Activated CD8-positive, alpha-beta memory T cell treated with anti-CD3 and anti-CD28 coated beads, Interleukin-2, amount 10 ng/mL, durations not matched to agents 7 days and 5 days (primary cell): ENCODE measurements around the gene GALNT2. TPM values are rescaled to one million over a fixed set of nuclear protein-coding genes. Genes with fewer than 3 reads are reported as not detected.

Experiments
- ATAC-seq: fragments of 150-1000 bp; cut with Tn5 transposase; one replicate; pipeline ENCODE4 v1.10.0; 2021; ENCODE audit warnings: moderate library complexity
- CTCF ChIA-PET: fragments of 350-600 bp; sonication (Branson Sonifier 250); formaldehyde crosslinking; loops from one replicate; lab custom pipeline; 2021; ENCODE audit warnings: antibody characterized with exemption; lab: Charles Lee
- DNase-seq: peaks from one replicate; pipeline ENCODE4 v3.0.0-alpha.2; 2020
- H3K27ac Mint-ChIP-seq: one replicate; pipeline ENCODE4 v1.8.0; 2021; ENCODE audit warnings: mild to moderate bottlenecking, mixed read lengths
- H3K27me3 Mint-ChIP-seq: one replicate; pipeline ENCODE4 v1.8.0; 2021; ENCODE audit warnings: mixed read lengths
- H3K36me3 Mint-ChIP-seq: one replicate; pipeline ENCODE4 v1.8.0; 2021; ENCODE audit warnings: mild to moderate bottlenecking, mixed read lengths
- H3K4me1 Mint-ChIP-seq: one replicate; pipeline ENCODE4 v1.8.0; 2021; ENCODE audit warnings: mixed read lengths
- H3K4me3 Mint-ChIP-seq: one replicate; pipeline ENCODE4 v1.8.0; 2021; ENCODE audit warnings: mild to moderate bottlenecking, moderate library complexity, mixed read lengths
- H3K9me3 Mint-ChIP-seq: one replicate; pipeline ENCODE4 v1.8.0; 2022; ENCODE audit warnings: low read depth, mixed read lengths
- total RNA-seq, 2 experiments: library from RNA; stranded (reverse); gene quantifications; one replicate each; pipeline ENCODE4 v1.2.3, GENCODE V29; 2021

The GALNT2 gene
- 10 to 100 TPM; 25.0 to 30.2 TPM for total RNA-seq

DNA sequence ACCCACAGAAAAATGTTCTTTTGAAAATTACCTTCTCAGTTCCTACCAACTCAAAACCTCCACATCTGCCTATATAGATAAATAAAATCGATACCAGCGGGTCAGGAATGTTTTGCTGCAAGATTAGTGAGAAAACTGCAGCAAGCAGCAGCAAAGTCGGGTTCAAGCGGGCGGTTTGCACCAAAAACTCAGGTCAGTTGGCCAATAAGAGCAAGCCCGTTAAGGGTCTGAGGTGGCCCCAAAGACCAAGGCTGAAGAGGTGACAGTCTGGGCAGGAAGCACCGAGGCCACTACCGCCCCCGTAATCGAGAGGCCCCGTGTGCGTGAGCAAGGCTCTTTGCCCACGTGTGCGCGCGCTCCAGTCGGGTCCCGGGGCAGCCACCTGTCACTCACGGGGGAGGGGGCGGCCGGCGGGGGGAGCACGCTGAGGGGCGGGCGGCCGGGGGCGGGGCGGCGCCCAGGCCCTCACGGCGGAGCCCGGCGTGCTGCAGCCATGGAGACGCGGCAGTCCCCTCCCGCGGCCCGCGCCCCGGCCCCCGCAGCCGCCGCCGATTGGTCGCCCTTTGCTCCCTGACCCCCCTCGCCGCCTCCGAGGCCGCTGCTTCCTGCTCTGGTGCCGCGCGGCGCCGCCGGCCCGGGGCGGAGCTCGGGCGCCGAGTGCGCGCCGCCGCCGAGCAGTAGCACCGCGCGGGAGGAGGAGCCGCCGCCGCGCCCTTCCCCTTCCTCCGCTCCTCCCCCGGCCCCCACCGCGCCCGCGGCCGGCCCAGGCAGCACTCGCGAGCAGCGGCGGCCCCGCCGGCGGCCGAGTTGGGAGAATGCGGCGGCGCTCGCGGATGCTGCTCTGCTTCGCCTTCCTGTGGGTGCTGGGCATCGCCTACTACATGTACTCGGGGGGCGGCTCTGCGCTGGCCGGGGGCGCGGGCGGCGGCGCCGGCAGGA lies at the start of gene GALNT2:
Gene GALNT2, plus strand, starts transcription at position 773 of the 939 bp plus-strand sequence. Its CDS starts 43 bp downstream, at position 816.
- Mint-ChIP-seq H3K9me3 (peaks cover 15% of the 10 kb centered on the region), H3K36me3 (peaks cover 4% of the 10 kb centered on the region), H3K27ac (peak within 1 kb of the TSS; percentile 90), H3K4me3 (peak within 1 kb of the TSS; percentile 83), H3K4me1 (peaks cover 23% of the 10 kb centered on the region), H3K27me3 (peaks cover 12% of the 10 kb centered on the region)
- ATAC-seq (peak; percentile 93), DNase-seq (peak; percentile 91)
- CTCF ChIA-PET, result interaction anchor here (1.0 to 1.2 kb wide), 4 partner anchors 18 to 239 kb away, joined by 3 to 6 read pairs (median 3); no protein-coding TSS in a partner anchor

DNA sequence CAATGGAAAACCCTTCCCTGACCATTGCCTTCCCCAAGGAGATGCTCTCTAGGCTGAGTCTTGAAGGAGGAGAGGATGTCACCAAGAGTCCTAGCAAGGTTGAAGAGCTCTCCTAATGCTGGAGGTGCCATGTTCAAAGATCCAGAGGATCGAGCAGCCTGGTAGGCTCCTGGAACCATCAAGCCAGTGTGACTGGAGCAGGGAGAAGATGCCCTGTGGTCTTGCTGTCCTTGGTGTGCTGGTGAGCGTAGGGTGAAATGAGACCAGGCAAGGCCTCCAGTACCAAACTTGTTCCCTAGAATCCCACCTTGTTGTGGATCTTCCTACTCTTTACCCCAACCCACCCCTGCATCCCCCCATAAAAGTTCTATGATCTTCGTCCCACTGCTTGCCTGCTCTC lies 46.6 kb upstream of the GALNT2 start:
- no peak overlapping the region for H3K4me3 Mint-ChIP-seq
- CTCF ChIA-PET, result no interaction called here
- no peak overlapping the region for H3K27ac Mint-ChIP-seq

DNA sequence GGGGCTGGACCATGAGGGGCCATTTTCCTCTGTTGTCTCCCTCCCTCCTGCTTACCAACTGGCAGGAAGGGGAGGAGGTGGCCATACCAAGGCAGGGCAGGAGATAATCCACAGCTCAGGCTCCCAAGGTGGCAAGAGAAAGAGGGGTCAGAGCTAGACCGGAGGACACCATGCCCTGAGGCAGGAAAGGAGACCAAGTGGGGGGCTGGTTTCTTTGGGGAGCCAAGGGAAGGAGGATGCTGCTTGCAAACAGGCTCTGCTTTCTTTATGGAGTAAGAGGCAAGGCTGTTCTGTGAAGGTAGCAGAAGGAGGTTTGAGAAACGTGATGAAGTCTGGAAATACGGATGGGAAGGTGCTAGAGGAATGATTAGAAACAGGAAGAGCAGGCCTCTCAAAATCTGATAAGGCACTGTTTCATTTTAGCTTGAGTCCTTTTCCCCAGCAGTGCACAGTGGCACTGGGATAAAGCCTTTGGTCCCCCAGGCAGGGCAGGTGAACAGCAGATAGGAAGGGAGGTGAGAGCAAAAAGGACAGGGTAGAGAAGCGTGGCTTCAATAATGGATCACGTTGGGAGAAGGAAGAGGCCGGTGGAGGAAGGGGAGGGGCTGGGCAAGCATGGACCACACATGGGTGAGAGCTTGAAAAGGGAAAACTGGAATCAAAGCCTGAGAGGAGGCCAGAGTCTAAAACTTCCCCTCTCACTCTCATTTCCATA lies 44.2 kb upstream of the GALNT2 start:
- no peak overlapping the region for H3K4me3 Mint-ChIP-seq
- peaks cover 5% of the 10 kb centered on the region for H3K27me3 Mint-ChIP-seq
- CTCF ChIA-PET, result no interaction called here
- no peaks in the 10 kb centered on the region for H3K4me1 Mint-ChIP-seq
- H3K9me3 Mint-ChIP-seq, result no peaks in the 10 kb centered on the region
- no peak for DNase-seq
- no peak for ATAC-seq
- no peak overlapping the region for H3K27ac Mint-ChIP-seq
- no peaks in the 10 kb centered on the region for H3K36me3 Mint-ChIP-seq

More for the DNA sequence above, 46.6 kb upstream of the GALNT2 start:
- no peaks in the 10 kb centered on the region for H3K4me1 Mint-ChIP-seq
- no peaks in the 10 kb centered on the region for H3K9me3 Mint-ChIP-seq
- peaks cover 8% of the 10 kb centered on the region for H3K27me3 Mint-ChIP-seq
- no peak for DNase-seq
- H3K36me3 Mint-ChIP-seq, result no peaks in the 10 kb centered on the region
- no peak for ATAC-seq

DNA sequence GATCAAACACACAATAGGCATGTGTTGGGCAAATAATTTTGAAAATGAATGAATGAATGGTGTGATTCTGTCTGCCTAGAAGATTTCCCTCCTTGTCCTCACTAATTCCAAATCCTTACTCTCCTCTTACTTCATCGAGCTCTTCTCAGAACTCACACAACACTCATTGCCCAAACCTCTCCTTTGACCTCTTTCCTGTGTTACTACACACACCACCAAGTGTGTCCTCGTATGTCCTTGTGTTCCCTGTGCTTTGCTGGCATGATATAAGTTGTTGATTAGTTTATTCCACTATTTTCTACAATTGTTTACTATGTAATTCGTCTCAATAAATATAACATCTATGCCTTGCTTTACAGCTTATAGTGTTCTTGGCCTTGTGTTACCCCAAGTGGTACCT lies 41.4 kb upstream of the GALNT2 start:
- peaks cover 5% of the 10 kb centered on the region for H3K27me3 Mint-ChIP-seq
- H3K27ac Mint-ChIP-seq, result no peak overlapping the region
- H3K4me3 Mint-ChIP-seq, result no peak overlapping the region
- no peaks in the 10 kb centered on the region for H3K9me3 Mint-ChIP-seq
- peaks cover 2% of the 10 kb centered on the region for H3K4me1 Mint-ChIP-seq
- H3K36me3 Mint-ChIP-seq, result no peaks in the 10 kb centered on the region
- CTCF ChIA-PET, result no interaction called here
- no peak for DNase-seq
- no peak for ATAC-seq

DNA sequence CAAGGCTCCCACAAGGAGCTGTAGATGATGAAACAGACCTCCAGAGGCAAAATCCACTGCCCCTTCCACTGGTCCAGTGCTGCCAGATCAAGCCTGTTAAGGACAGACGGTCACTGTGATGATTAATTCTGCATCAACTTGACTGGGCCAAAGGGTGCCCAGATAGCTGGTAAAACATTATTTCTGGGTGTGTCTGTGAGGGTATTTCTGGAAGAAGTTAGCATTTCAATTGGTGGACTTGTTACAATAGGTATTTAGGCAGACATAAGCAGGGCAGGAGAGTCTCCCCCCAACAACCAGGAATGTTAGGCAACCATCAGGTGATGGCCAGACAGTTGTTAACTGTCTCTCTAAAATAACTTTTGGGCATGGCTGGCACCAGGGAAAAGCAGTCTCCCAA lies 40.9 kb upstream of the GALNT2 start:
- ATAC-seq (no peak), DNase-seq (no peak)
- no peaks in the 10 kb centered on the region for H3K9me3 Mint-ChIP-seq
- no peak overlapping the region for H3K4me3 Mint-ChIP-seq
- peaks cover 2% of the 10 kb centered on the region for H3K36me3 Mint-ChIP-seq
- H3K27ac Mint-ChIP-seq, result no peak overlapping the region
- CTCF ChIA-PET, result no interaction called here
- H3K4me1 Mint-ChIP-seq, result peaks cover 4% of the 10 kb centered on the region
- H3K27me3 Mint-ChIP-seq, result peaks cover 5% of the 10 kb centered on the region

DNA sequence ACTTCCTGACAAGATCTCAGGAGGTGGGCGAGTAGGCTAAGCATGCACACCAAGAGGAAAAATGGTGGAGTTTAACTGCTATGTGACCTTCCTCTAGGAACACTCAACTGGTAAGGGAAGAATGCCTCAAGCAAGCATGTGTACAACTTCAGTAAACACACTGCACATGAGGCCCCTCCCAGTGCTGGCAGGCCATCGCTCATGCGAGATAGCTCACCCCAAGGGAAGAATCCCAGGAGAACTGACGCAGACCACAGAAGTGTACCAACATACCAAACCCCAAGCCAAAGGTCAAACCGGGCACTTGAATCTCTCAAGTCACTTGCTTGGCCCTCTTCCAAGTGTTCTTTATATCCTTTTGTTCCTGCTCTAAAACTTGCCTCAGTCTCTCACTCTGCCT lies 40.5 kb upstream of the GALNT2 start:
- H3K9me3 Mint-ChIP-seq, result no peaks in the 10 kb centered on the region
- H3K4me3 Mint-ChIP-seq, result no peak overlapping the region
- H3K27me3 Mint-ChIP-seq, result peaks cover 5% of the 10 kb centered on the region
- DNase-seq, result no peak
- peaks cover 2% of the 10 kb centered on the region for H3K36me3 Mint-ChIP-seq
- CTCF ChIA-PET, result no interaction called here
- peaks cover 4% of the 10 kb centered on the region for H3K4me1 Mint-ChIP-seq
- no peak overlapping the region for H3K27ac Mint-ChIP-seq
- ATAC-seq, result no peak

DNA sequence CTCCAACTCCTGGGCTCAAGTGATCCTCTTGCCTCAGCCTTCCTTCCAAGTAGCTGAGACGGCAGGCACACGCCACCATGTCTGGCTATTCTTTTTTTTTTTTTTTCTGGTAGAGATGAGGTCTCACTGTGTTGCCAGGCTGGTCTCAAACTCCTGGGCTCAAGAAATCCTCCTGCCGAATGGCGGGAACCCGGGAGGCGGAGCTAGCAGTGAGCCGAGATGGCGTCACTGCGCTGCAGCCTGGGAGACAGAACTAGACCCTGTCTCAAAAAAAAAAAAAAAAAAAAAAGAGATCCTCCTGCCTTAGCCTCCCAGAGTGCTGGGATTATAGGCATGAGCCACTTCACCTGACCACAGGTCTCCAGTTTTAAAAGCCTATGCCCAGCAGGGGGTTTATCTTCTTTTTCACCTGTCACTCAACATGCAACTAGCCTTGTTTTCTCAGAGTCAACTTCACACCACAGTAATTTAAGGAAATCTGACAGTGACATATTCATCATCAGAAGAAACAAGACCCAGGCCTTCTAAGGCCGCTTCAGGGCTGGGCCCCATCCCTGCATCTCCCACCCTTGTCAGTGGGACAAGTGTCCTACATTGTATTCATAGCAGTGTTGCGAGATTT lies 38.3 kb upstream of the GALNT2 start:
- H3K9me3 Mint-ChIP-seq, result no peaks in the 10 kb centered on the region
- H3K27me3 Mint-ChIP-seq, result no peaks in the 10 kb centered on the region
- H3K36me3 Mint-ChIP-seq, result peaks cover 2% of the 10 kb centered on the region
- CTCF ChIA-PET, result no interaction called here
- ATAC-seq (no peak), DNase-seq (no peak)
- peaks cover 4% of the 10 kb centered on the region for H3K4me1 Mint-ChIP-seq
- H3K4me3 Mint-ChIP-seq, result no peak overlapping the region
- H3K27ac Mint-ChIP-seq, result no peak overlapping the region

DNA sequence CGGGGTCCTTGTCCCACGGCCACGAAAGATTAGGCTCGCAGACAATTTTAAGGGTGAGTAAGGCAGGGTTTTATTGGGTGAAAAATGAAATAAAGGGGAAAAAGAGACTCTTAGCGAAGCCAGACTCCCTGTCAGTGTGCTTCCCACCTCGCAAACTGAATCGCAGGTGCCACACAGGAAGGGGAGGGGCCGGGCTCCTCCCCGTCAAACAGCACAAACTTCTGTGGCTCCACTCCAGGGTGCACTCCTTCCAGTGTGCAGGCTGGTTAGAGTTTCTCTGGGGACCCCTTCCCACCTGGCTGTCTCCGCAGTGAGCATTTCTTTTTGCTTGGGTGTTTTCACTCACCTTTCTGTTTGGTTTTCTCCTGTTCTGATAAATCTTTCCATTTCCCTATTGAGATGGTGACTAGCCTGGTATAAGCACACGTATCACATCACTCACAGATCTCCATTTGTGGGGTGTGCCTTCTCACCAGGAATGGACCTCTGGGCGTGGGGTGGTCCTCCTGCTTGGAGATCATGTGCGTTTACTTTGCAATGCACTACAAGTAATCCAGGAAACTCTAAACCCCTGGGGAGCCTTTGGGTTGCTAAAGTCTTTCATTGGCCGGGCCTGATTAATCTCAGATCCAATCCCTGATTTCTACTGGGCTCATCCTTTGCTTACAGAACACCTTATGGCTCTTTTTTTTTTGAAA lies 37.6 kb upstream of the GALNT2 start:
- CTCF ChIA-PET, result no interaction called here
- peaks cover 4% of the 10 kb centered on the region for H3K4me1 Mint-ChIP-seq
- ATAC-seq, result no peak
- no peak for DNase-seq
- H3K36me3 Mint-ChIP-seq, result peaks cover 2% of the 10 kb centered on the region
- H3K9me3 Mint-ChIP-seq, result no peaks in the 10 kb centered on the region
- H3K27ac Mint-ChIP-seq, result no peak overlapping the region
- no peaks in the 10 kb centered on the region for H3K27me3 Mint-ChIP-seq
- H3K4me3 Mint-ChIP-seq, result no peak overlapping the region

DNA sequence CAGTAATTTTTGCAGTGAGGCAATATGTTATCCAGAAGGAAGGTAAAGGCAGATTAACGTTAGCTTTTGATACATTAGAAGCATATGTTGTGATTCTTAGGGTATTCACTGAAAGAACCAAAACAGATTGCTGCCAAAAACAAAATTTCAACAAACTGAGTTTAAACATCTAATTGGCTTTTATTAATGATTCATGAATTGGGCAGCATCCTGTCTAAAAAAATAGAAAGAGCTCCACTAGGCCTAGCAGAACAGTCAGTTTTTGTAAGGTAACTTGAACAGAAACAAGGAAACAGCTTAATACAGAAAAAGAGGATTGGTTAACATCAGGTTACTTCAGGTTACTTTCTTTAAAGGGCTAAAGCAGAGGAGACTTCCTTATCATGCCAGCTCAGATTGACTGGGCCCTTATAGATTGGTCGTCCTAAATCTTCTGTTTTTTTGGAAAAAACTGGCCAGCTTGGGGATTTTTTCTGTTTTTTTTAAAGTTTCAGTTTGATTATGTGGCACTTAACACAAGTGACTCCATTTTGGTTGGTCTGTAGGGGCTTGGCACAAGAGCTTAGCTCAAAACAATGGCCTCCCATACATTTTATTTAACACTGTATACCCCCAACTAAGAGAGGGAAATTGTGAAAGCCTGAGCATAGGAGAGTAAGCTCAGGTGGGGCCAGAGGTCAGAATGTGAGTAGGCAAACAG lies 36.8 kb upstream of the GALNT2 start:
- Mint-ChIP-seq H3K27me3 (no peaks in the 10 kb centered on the region), H3K27ac (no peak overlapping the region), H3K4me1 (peaks cover 4% of the 10 kb centered on the region), H3K36me3 (peaks cover 2% of the 10 kb centered on the region), H3K9me3 (no peaks in the 10 kb centered on the region), H3K4me3 (no peak overlapping the region)
- no peak for DNase-seq
- no peak for ATAC-seq
- CTCF ChIA-PET, result no interaction called here

DNA sequence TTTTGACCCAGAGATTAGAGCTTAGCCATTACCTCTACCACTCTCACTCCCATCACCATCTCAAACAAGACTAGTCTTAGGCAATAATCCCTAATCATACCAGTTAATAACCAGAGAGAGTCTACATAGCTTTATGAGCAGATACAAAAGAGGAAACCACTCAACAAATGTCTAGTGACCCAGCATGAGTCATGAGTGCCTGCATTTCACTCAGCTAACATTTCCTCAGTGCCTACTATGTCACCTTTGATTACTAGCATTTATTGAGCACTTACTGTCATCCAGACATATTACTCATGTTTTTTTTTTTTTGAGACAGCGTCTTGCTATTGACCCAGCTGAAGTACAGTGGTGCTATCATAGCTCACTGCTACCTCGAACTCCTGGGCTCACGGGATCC lies 35.9 kb upstream of the GALNT2 start:
- Mint-ChIP-seq H3K27me3 (no peaks in the 10 kb centered on the region), H3K4me3 (no peak overlapping the region), H3K27ac (no peak overlapping the region), H3K4me1 (peaks cover 4% of the 10 kb centered on the region), H3K9me3 (peaks cover 3% of the 10 kb centered on the region), H3K36me3 (peaks cover 4% of the 10 kb centered on the region)
- DNase-seq, result no peak
- CTCF ChIA-PET, result no interaction called here
- ATAC-seq, result no peak

DNA sequence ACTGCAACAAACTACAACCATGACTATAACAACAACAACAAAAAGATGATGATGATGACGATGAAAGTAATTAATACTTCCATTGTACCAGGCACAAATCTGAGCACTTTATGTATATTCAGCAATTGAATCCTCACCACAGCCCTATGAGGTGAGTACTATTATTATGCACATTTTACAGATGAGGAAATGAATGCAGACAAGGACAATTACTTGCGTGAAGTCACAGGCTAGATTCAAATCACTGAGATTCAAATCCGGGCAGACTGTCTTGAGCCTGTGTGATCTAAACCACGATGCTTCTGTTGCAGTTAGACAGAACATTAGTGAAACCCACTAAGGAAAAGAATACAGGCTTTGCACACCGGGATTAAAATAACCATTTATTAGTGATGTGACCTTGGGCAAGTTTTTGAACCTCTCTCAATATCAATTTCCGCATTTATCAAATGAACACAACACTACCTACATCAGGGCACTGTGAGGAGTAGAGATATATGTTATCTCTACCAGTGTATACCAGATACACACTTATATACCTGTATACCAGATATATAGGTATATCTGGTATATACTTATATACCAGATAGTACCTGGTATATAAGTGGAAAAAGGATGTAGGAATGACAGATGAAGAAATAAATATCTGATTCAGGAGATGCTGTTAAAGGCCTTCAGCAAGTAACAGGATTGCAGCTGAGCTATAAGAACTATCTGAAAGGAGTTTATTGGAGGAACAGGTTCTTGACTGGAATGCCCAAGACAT lies 34.3 kb upstream of the GALNT2 start:
- H3K4me3 Mint-ChIP-seq, result no peak overlapping the region
- peaks cover 6% of the 10 kb centered on the region for H3K36me3 Mint-ChIP-seq
- peaks cover 12% of the 10 kb centered on the region for H3K4me1 Mint-ChIP-seq
- peaks cover 3% of the 10 kb centered on the region for H3K9me3 Mint-ChIP-seq
- DNase-seq (no peak), ATAC-seq (no peak)
- CTCF ChIA-PET, result no interaction called here
- H3K27ac Mint-ChIP-seq, result no peak overlapping the region
- H3K27me3 Mint-ChIP-seq, result no peaks in the 10 kb centered on the region

DNA sequence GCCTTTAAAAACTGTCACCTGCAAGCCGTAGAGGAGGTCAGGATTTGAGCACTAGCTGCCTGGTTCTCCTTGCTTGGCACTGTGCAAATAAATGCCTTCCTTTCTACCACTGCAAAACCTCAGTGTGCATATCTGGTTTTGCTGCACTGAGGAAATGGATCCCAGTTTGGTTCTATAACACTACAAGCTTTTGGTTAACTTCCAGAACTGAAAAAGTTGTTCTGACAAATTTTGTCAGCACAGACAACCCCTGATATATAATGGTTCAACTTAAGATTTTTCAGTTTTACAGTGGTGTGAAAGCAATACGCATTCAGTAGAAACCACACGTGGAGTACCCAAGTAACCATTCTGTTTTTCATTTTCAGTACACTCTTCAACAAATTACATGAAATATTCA lies 29.8 kb upstream of the GALNT2 start:
- Mint-ChIP-seq H3K4me3 (no peak overlapping the region), H3K4me1 (peaks cover 12% of the 10 kb centered on the region), H3K27me3 (peaks cover 17% of the 10 kb centered on the region), H3K36me3 (peaks cover 7% of the 10 kb centered on the region), H3K27ac (no peak overlapping the region), H3K9me3 (peaks cover 3% of the 10 kb centered on the region)
- ATAC-seq (no peak), DNase-seq (no peak)
- CTCF ChIA-PET, result interaction anchor here (0.7 to 1.3 kb wide), 2 partner anchors 19 to 299 kb away, joined by 3 read pairs; no protein-coding TSS in a partner anchor
